Keratinocyte (primary cell): Measurements from ENCODE around the gene GPR39.

Source experiments
- CTCF ChIP-seq, 3 experiments: IDR thresholded peaks in 1 of 3; conservative IDR thresholded peaks in 1 of 3; optimal IDR thresholded peaks in 1 of 3; 2 replicates in 2 of 3; 3 replicates in 1 of 3; pipeline versions ENCODE3 to v1.5.1; 2011; ENCODE audit warnings: low read length in 3 of 3, mild to moderate bottlenecking in 3 of 3, moderate library complexity in 2 of 3, control low read depth in 1 of 3, inconsistent platforms in 1 of 3; ENCODE audit not compliant: insufficient read depth in 2 of 3; ENCODE audit errors: extremely low read depth in 1 of 3
- EZH2 ChIP-seq: IDR thresholded peaks from one replicate; pipeline ENCODE4 v1.6.1; 2012; ENCODE audit warnings: inconsistent platforms, mild to moderate bottlenecking, low read length, moderate library complexity

GRCh38 chr2:132547090-132547687, 130.6 kb downstream of the GPR39 start:
- TF ChIP-seq CTCF (optimal IDR thresholded peaks at IDR 0.05 in 1 of 3, IDR thresholded peaks at IDR 0.05 in 1 of 3, conservative IDR thresholded peaks at IDR 0.05 in 1 of 3; ENCODE audit: extremely low read depth in 1 of 3, insufficient read depth in 2 of 3, low read length in 3 of 3): peak; percentile 59 to 77 (median 62)
- no peak for TF ChIP-seq EZH2
